ENCODE measurements around the gene SIGLEC9.

The SIGLEC9 gene

DNA sequence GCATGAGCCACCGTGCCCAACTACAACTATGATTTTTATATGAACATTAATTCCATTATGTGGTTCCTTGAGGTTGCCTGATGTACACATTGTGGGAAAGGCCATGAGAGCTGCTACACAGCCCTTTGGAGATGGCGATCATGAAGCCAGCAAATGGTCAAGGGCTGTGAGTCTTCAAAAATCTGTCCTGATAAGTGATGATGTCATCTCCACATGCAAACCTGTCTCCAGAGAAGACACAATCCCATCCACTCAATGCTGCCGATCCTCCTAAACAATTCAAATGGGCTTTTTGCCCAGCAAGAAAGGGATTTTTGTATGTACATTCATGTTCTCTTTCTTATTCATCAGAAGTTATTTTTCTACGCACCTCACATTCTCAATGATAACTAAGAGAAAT, 35.0 kb downstream of the SIGLEC9 start:
- TF ChIP-seq, protein P1, sequence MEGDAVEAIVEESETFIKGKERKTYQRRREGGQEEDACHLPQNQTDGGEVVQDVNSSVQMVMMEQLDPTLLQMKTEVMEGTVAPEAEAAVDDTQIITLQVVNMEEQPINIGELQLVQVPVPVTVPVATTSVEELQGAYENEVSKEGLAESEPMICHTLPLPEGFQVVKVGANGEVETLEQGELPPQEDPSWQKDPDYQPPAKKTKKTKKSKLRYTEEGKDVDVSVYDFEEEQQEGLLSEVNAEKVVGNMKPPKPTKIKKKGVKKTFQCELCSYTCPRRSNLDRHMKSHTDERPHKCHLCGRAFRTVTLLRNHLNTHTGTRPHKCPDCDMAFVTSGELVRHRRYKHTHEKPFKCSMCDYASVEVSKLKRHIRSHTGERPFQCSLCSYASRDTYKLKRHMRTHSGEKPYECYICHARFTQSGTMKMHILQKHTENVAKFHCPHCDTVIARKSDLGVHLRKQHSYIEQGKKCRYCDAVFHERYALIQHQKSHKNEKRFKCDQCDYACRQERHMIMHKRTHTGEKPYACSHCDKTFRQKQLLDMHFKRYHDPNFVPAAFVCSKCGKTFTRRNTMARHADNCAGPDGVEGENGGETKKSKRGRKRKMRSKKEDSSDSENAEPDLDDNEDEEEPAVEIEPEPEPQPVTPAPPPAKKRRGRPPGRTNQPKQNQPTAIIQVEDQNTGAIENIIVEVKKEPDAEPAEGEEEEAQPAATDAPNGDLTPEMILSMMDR (IDR thresholded peaks at IDR 0.05; ENCODE audit: low read length), result no peak
- TF ChIP-seq EZH2 (IDR thresholded peaks at IDR 0.05; ENCODE audit: borderline replicate concordance, low read length), result no peak

DNA sequence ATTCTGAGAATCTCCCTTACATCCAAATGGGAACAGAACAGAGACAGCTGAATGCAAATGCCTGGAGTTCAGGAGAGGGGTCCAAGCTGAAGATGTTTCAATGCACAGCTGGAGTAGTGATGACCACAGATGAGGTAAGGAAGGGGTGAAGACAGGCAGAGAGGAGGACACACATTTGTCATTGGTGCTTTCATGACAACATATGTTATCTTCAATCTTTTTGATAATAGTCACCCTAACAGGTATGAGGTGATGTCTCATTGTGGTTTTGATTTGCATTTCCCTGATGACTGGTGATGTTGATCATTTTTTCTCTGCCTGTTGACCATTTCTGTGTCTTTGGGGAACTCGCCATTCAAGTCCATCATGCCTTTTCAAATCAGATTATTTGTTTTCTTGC, 36.6 kb downstream of the SIGLEC9 start:
- Histone ChIP-seq H3K9me2 (ENCODE audit: low read depth, low read length) (no peaks in the 10 kb centered on the region), H3K27ac (ENCODE audit: low read depth, low read length, poor library complexity, severe bottlenecking) (no peak overlapping the region), H3K4me1 (ENCODE audit: insufficient read depth, low read length, severe bottlenecking) (no peaks in the 10 kb centered on the region), H3K9me3 (ENCODE audit: low read length) (no peaks in the 10 kb centered on the region), H3F3A (ENCODE audit: insufficient read depth, low read length) (no peaks in the 10 kb centered on the region), H3K36me3 (ENCODE audit: insufficient read depth, low read length) (no peaks in the 10 kb centered on the region), H3K9ac (ENCODE audit: low read length) (no peak overlapping the region), H3K27me3 (ENCODE audit: insufficient read depth, low read length) (no peaks in the 10 kb centered on the region), H3K4me3 (ENCODE audit: low read depth, low read length, poor library complexity, severe bottlenecking) (no peak overlapping the region), H4K20me1 (ENCODE audit: insufficient read depth, low read length) (no peaks in the 10 kb centered on the region), H2AFZ (ENCODE audit: low read length) (no peak overlapping the region), H3K79me2 (ENCODE audit: insufficient read depth, low read length) (no peaks in the 10 kb centered on the region), H3K4me2 (ENCODE audit: low read length) (no peak overlapping the region)
- TF ChIP-seq EZH2 (IDR thresholded peaks at IDR 0.05; ENCODE audit: borderline replicate concordance, low read length), result no peak
- TF ChIP-seq, protein P1 (IDR thresholded peaks at IDR 0.05; ENCODE audit: low read length), result no peak

More for the DNA sequence above, 35.0 kb downstream of the SIGLEC9 start:
- Histone ChIP-seq H3F3A (ENCODE audit: insufficient read depth, low read length) (no peaks in the 10 kb centered on the region), H3K4me1 (ENCODE audit: insufficient read depth, low read length, severe bottlenecking) (no peaks in the 10 kb centered on the region), H2AFZ (ENCODE audit: low read length) (no peak overlapping the region), H3K4me3 (ENCODE audit: low read depth, low read length, poor library complexity, severe bottlenecking) (no peak overlapping the region), H3K4me2 (ENCODE audit: low read length) (no peak overlapping the region), H4K20me1 (ENCODE audit: insufficient read depth, low read length) (no peaks in the 10 kb centered on the region), H3K9me3 (ENCODE audit: low read length) (no peaks in the 10 kb centered on the region), H3K9ac (ENCODE audit: low read length) (no peak overlapping the region), H3K27ac (ENCODE audit: low read depth, low read length, poor library complexity, severe bottlenecking) (no peak overlapping the region), H3K9me2 (ENCODE audit: low read depth, low read length) (no peaks in the 10 kb centered on the region), H3K36me3 (ENCODE audit: insufficient read depth, low read length) (no peaks in the 10 kb centered on the region), H3K27me3 (ENCODE audit: insufficient read depth, low read length) (no peaks in the 10 kb centered on the region; the same call in 1 of the 2 replicates), H3K79me2 (ENCODE audit: insufficient read depth, low read length) (no peaks in the 10 kb centered on the region)

DNA sequence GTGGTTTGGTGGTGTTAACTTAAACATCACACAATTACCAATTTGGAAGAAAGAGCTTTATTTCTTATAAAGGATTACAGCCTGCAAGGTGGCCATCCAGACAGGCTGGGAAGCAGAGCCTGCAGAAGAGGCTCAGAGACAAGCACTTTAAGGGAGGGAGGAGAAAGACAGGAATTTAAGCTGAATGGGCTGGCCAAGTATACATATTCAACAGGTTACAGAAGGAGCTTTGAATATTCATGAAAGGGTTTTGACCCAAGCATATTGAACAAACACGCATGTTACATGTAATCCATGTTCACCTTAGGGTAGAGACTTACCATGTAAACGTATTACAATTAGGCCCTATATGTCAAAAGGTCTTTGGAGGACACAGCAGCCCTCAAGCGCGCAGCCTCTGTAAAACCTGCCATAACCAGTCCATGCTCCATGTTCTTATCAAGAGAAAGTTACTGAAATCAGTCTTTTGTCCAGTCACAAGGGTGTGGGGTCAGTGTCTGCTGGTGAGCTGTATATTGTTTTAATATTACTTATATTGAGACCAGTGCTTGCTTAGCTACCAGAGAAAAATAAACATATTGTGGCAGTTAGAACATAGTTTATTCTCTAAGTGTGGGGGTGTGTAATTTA, 37.3 kb downstream of the SIGLEC9 start:
- Histone ChIP-seq H2AFZ (ENCODE audit: low read length) (no peak overlapping the region), H3K27me3 (ENCODE audit: insufficient read depth, low read length) (no peaks in the 10 kb centered on the region)
- no peak for TF ChIP-seq EZH2 (IDR thresholded peaks at IDR 0.05; ENCODE audit: borderline replicate concordance, low read length)
- TF ChIP-seq, protein P1 (IDR thresholded peaks at IDR 0.05; ENCODE audit: low read length), result no peak

More for the DNA sequence above, 37.3 kb downstream of the SIGLEC9 start:
- H3K4me2 ChIP-seq (ENCODE audit: low read length), result no peak overlapping the region
- H4K20me1 ChIP-seq (ENCODE audit: insufficient read depth, low read length), result no peaks in the 10 kb centered on the region
- H3K27ac ChIP-seq (ENCODE audit: low read depth, low read length, poor library complexity, severe bottlenecking), result no peak overlapping the region
- no peak overlapping the region for H3K9ac ChIP-seq (ENCODE audit: low read length)
- no peaks in the 10 kb centered on the region for H3K4me1 ChIP-seq (ENCODE audit: insufficient read depth, low read length, severe bottlenecking)
- no peaks in the 10 kb centered on the region for H3K9me3 ChIP-seq (ENCODE audit: low read length)
- no peak overlapping the region for H3K4me3 ChIP-seq (ENCODE audit: low read depth, low read length, poor library complexity, severe bottlenecking)
- no peaks in the 10 kb centered on the region for H3K9me2 ChIP-seq (ENCODE audit: low read depth, low read length)
- no peaks in the 10 kb centered on the region for H3F3A ChIP-seq (ENCODE audit: insufficient read depth, low read length)
- H3K79me2 ChIP-seq (ENCODE audit: insufficient read depth, low read length), result no peaks in the 10 kb centered on the region
- no peaks in the 10 kb centered on the region for H3K36me3 ChIP-seq (ENCODE audit: insufficient read depth, low read length)
